Hepatocyte (in vitro differentiated cells): Measurements from ENCODE around the gene CALR. TPM values are rescaled to one million over a fixed set of nuclear protein-coding genes. Genes with fewer than 3 reads are reported as not detected.

ENCODE experiments used
- DNase-seq: peaks from one replicate; pipeline ENCODE4 v3.0.0-alpha.2; 2016; ENCODE audit warnings: low spot score
- H2AFZ ChIP-seq: fragments of 200-600 bp; sonication (generic); 2 replicates; pipeline ENCODE4 v1.6.0; 2016; ENCODE audit warnings: antibody characterized with exemption, mild to moderate bottlenecking
- H3K27ac ChIP-seq: fragments of 200-600 bp; sonication (generic); 2 replicates; pipeline ENCODE4 v1.5.1; 2016; ENCODE audit warnings: mild to moderate bottlenecking
- H3K27me3 ChIP-seq: fragments of 200-600 bp; sonication (generic); 2 replicates; pipeline ENCODE4 v1.6.1; 2016
- H3K36me3 ChIP-seq: fragments of 200-600 bp; sonication (generic); replicated peaks from 2 replicates; pipeline ENCODE4 v1.5.1; 2016; ENCODE audit warnings: low read depth; ENCODE audit not compliant: insufficient read depth
- H3K4me1 ChIP-seq: fragments of 200-600 bp; sonication (generic); 2 replicates; pipeline ENCODE4 v1.5.1; 2016; ENCODE audit warnings: mild to moderate bottlenecking, moderate library complexity; ENCODE audit not compliant: insufficient read depth
- H3K4me2 ChIP-seq: fragments of 200-600 bp; sonication (generic); 2 replicates; pipeline ENCODE4 v1.6.0; 2016
- H3K4me3 ChIP-seq: fragments of 200-600 bp; sonication (generic); 2 replicates; pipeline ENCODE4 v1.5.1; 2016; ENCODE audit warnings: mild to moderate bottlenecking
- H3K79me2 ChIP-seq: fragments of 200-600 bp; sonication (generic); 2 replicates; pipeline ENCODE4 v1.6.0; 2017; ENCODE audit warnings: mild to moderate bottlenecking
- H3K9me2 ChIP-seq: fragments of 200-600 bp; sonication (generic); replicated peaks from 2 replicates; pipeline ENCODE4 v1.6.0; 2017; ENCODE audit warnings: mild to moderate bottlenecking; ENCODE audit not compliant: insufficient read depth
- H3K9me3 ChIP-seq: fragments of 200-600 bp; sonication (generic); 2 replicates; pipeline ENCODE4 v1.5.1; 2016; ENCODE audit warnings: low read depth, mild to moderate bottlenecking
- H4K20me1 ChIP-seq: fragments of 200-600 bp; sonication (generic); 2 replicates; pipeline ENCODE4 v1.6.0; 2016; ENCODE audit warnings: mild to moderate bottlenecking; ENCODE audit not compliant: insufficient read depth, poor library complexity, severe bottlenecking
- EZH2 ChIP-seq: fragments of 200-600 bp; sonication (generic); IDR thresholded peaks from 2 replicates; pipeline ENCODE4 v1.6.1; 2016; ENCODE audit warnings: antibody characterized with exemption, mild to moderate bottlenecking, borderline replicate concordance
- EZH2phosphoT487 ChIP-seq: fragments of 200-600 bp; sonication (generic); IDR thresholded peaks from one replicate; pipeline ENCODE4 v1.6.1; 2018; ENCODE audit warnings: antibody characterized with exemption, mild to moderate bottlenecking, low read depth, moderate library complexity; ENCODE audit not compliant: unreplicated experiment, severe bottlenecking
- WGBS: methylation state at CpG from one replicate; pipeline ENCODE4 v1.1.6; 2016; ENCODE audit warnings: low lambda C conversion rate; ENCODE audit errors: missing lambda C conversion rate; 5-methylcytosine and 5-hydroxymethylcytosine counted together
- polyA plus RNA-seq: library from polyadenylated mRNA; unstranded; fragments of >200 nt; fragmentation: Nextera tagmentation; extraction: Ambion mirVana; gene quantifications from 2 replicates; pipeline ENCODE4 v1.2.1, GENCODE V29; 2016
- total RNA-seq: library from RNA; depleted of rRNA; stranded (reverse); fragments of >200 nt; gene quantifications from 2 replicates; pipeline ENCODE4 v1.2.3, GENCODE V29; 2014
- TF ChIP-seq, protein P1 (sequence below): fragments of 200-600 bp; sonication (generic); IDR thresholded peaks from 2 replicates; pipeline ENCODE4 v1.5.1; 2016; ENCODE audit warnings: antibody characterized with exemption, mild to moderate bottlenecking; ENCODE audit not compliant: poor library complexity

CALR gene
- total and polyA plus RNA-seq, 2 experiments from 2014 or later, result 915 to 1,414 TPM

DNA sequence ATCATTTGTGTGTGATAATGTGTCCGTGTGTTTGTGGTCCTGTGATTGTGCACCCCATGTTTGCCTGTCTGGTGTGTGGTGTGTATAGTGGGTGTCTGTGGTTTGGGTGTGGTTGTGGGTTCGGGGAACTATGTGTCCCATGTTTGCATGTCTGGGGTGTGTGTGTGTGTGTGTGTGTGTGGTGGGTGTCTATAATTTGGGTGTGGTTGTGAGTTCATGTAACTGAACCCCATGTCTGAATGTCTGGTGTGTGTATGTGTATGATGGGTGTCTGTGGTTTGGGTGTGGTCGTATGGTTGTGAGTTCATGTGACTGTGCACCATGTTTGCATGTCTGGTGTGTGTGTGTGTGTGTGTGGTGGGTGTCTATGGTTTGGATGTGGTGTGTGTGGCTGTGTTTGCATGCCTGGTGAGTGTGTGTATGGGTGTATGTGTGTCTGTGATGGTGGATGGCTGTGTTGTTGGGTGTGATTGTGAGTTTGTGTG is 45.8 kb downstream of the CALR start:
- Histone ChIP-seq H3K9me3 (no peaks in the 10 kb centered on the region), H3K9me2 (no peaks in the 10 kb centered on the region), H3K27me3 (peaks cover 21% of the 10 kb centered on the region), H3K4me1 (peaks cover 11% of the 10 kb centered on the region), H3K4me3 (no peak overlapping the region), H4K20me1 (no peaks in the 10 kb centered on the region), H3K36me3 (no peaks in the 10 kb centered on the region), H3K4me2 (no peak overlapping the region), H2AFZ (no peak overlapping the region), H3K27ac (no peak overlapping the region), H3K79me2 (no peaks in the 10 kb centered on the region)
- TF ChIP-seq, protein P1, sequence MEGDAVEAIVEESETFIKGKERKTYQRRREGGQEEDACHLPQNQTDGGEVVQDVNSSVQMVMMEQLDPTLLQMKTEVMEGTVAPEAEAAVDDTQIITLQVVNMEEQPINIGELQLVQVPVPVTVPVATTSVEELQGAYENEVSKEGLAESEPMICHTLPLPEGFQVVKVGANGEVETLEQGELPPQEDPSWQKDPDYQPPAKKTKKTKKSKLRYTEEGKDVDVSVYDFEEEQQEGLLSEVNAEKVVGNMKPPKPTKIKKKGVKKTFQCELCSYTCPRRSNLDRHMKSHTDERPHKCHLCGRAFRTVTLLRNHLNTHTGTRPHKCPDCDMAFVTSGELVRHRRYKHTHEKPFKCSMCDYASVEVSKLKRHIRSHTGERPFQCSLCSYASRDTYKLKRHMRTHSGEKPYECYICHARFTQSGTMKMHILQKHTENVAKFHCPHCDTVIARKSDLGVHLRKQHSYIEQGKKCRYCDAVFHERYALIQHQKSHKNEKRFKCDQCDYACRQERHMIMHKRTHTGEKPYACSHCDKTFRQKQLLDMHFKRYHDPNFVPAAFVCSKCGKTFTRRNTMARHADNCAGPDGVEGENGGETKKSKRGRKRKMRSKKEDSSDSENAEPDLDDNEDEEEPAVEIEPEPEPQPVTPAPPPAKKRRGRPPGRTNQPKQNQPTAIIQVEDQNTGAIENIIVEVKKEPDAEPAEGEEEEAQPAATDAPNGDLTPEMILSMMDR, result no peak
- no peak for TF ChIP-seq EZH2
- no peak for TF ChIP-seq EZH2phosphoT487
- 84% methylated on average over 3 of the region's 3 CpGs for WGBS
- no peak for DNase-seq

DNA sequence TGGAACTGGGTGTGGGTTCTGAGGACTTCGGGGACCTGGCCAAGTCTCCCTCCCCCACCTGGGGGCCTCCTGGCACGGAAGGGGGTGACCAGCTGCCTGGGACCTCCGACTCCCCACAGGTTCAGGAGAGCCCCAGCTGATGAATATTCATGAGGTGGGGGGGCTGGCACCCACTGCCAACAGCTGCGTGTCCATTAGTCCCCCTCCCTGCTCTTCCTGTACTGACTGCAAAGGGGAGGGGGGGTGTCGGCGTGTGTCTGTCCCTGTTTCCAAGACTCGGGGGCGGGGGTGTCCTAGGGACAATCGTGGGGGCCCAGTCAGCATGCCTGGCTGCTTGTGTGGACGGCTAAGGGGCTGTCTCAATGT is 46.3 kb downstream of the CALR start:
- WGBS, result 38% methylated on average over 10 of the region's 10 CpGs
- no peak overlapping the region for H2AFZ ChIP-seq
- peaks cover 21% of the 10 kb centered on the region for H3K27me3 ChIP-seq
- H4K20me1 ChIP-seq, result no peaks in the 10 kb centered on the region
- no peak overlapping the region for H3K4me3 ChIP-seq
- DNase-seq, result no peak
- TF ChIP-seq EZH2phosphoT487 (no peak), EZH2 (no peak)
- TF ChIP-seq, protein P1, result no peak
- no peaks in the 10 kb centered on the region for H3K9me2 ChIP-seq
- no peak overlapping the region for H3K27ac ChIP-seq
- no peaks in the 10 kb centered on the region for H3K79me2 ChIP-seq
- H3K9me3 ChIP-seq, result no peaks in the 10 kb centered on the region
- H3K36me3 ChIP-seq, result no peaks in the 10 kb centered on the region
- H3K4me2 ChIP-seq, result no peak overlapping the region
- peaks cover 11% of the 10 kb centered on the region for H3K4me1 ChIP-seq

- 62% methylated on average over 16 of the region's 16 CpGs for WGBS
- Histone ChIP-seq H3K9me2 (no peaks in the 10 kb centered on the region), H3K4me2 (no peak overlapping the region), H3K27ac (no peak overlapping the region), H4K20me1 (no peaks in the 10 kb centered on the region), H3K79me2 (no peaks in the 10 kb centered on the region), H3K27me3 (peaks cover 21% of the 10 kb centered on the region), H2AFZ (no peak overlapping the region), H3K4me3 (no peak overlapping the region), H3K9me3 (no peaks in the 10 kb centered on the region), H3K4me1 (peaks cover 11% of the 10 kb centered on the region), H3K36me3 (no peaks in the 10 kb centered on the region)
- DNase-seq, result peak; percentile 59
- no peak for TF ChIP-seq EZH2
- TF ChIP-seq EZH2phosphoT487, result no peak
- TF ChIP-seq, protein P1, result no peak
Measured at GRCh38 chr19:12985049-12985776, 46.8 kb downstream of the CALR start.
